GM21825 (cell line): ENCODE results near the gene DCDC1.

ENCODE experiments used
- ATAC-seq: cut with Tn5 transposase; IDR thresholded peaks from one replicate; pipeline ENCODE4 v1.9.1; 2021; ENCODE audit warnings: mild to moderate bottlenecking, moderate library complexity; ENCODE audit not compliant: unreplicated experiment

DCDC1 gene

DNA sequence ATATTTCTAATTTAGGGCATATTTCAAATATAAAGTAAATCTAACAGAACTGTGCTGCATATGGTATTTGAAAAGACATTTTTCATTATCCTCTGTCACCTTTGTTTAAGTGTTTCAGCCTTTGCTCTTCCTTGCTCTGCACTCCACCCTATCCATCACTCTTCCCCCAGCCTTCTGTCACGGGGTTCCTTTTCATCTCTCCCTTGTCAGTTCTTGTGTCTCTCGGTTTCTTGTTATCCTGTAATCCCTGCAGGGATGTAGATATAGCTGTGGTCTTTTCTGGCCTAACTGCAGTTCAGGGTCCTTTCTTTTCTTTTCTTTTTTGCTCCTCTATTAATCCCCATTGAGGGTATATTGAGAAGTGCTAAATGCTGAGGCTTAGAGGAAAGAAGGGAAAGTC is 261.9 kb downstream of the DCDC1 start:
- ATAC-seq = no peak

DNA sequence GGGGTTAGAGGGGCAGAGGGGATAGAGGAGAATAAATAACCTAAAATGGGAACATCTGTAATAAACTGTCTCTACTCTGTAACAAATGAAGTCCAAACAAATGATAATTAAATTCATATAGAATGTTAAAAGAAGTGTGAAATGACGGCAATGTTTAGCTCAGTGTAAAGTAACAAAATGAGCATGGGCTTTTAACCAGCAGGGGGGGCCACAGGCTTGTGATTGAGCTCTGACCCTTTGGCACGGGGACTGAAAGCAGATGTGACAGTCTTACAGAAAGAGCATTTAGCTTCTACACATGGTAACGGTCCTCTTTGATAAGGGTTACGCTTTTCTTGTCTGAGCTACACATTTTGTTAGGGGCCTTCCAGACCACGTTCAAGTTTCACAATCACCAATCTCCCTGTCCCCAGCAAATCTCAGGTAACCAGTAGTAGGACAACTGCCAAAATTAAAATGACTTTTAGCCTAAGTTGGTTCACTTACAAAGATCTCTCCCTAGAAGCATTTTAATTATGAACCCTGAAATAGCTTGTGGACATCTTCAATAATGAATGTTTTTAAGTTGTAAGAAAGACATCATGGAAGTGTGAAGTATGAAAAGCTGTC is 262.5 kb downstream of the DCDC1 start:
- peak; percentile 85 for ATAC-seq

DNA sequence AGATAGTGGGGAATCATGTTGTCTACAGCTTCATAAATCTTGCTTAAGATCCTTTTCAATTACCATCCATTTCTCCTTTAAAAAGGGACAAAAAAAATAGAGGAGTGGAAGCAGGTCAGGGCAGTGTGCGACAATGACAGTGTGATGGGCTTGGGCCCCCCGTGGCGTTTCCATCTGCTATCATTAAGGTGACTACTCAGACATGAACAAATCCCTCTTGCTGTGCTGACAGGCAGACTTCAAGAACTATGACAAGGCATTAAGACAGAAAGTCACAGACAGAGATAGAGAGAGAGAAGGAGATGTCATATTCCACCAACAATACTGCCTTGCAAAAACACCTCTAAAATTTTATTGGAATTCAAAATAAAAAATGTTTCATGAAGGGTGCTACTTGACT is 263.2 kb downstream of the DCDC1 start:
- no peak for ATAC-seq

DNA sequence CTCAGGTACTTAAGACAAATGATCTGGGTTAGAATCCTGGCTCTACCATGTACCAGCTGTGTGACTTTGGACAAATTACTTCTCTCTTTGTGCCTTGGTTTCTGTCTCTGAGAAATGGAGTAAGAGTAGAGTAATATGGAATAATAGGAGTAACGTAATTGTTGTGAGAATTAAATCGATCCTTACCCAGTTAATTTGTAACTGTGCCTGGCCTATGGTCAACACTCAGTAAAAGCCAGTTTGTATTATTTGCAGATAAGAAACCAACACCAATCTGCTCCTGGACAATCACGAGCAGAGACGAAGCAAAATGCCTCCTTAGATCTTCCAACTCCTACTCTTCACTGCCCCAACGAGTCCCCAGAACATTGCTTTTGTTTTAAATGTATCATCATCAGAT is 266.7 kb downstream of the DCDC1 start:
- ATAC-seq = no peak

DNA sequence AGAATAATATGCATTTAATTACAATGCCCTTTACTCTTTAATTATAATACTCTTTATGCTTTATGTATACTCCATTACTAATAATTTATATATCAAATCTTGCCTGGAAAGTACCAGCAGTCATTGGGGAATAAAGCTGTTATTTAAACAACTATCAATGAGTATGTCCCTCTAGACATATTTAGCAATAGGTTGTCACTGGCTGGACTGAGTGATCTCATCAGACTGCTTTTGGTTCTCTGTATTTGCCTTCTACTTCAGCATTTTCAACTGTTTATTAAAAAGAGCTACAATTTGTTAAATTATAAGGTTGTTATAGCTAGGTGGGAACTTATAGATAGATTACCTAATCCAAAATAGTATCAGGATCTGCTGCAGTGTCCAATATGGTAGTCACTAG is 267.2 kb downstream of the DCDC1 start:
- no peak for ATAC-seq

DNA sequence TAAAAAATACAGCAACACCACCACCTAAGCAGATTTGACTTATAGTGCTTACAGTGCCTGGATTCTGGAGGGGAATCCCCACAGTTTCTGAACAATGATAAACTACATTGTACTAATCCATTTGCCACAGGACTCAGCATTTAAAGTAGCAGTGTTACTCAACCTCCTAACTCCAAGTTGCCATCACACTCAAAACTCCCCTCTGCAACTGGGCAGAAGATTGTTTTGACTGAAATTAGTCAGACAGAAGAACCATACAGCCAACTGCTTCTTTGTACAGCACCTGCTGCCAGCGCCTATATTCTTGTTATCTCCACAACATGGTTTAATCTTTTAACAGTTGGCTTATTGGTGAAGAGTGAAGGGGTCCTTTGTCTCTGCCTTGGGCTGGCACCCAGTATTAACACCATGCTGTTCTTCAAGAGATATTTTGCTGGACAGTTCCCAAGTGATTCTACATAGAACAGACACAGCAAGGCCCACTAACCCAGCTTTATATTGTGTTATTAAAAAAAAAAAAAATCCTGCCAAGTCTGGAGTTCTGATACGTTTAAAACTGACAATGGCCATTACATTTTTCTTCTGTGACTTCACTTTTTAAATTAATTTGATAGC is 273.2 kb downstream of the DCDC1 start:
- ATAC-seq = no peak

DNA sequence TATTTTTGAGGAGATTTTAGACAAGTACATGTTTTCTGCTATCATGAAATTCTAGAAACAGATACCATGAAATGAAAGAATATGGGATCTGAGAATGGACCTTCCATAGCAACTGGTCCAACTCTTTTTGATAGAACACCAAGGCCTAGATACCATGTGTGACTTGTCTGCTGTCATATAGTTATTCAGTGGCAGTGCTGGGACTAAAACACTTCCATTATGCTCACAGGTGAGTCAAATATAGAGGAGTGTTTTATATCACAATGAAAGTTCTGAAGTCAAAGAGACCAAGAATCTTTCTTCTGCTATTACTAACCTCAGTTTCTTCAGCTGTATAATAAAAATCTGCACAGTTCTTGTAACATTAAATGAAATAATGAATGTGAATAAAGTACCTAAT is 276.9 kb downstream of the DCDC1 start:
- ATAC-seq = no peak

DNA sequence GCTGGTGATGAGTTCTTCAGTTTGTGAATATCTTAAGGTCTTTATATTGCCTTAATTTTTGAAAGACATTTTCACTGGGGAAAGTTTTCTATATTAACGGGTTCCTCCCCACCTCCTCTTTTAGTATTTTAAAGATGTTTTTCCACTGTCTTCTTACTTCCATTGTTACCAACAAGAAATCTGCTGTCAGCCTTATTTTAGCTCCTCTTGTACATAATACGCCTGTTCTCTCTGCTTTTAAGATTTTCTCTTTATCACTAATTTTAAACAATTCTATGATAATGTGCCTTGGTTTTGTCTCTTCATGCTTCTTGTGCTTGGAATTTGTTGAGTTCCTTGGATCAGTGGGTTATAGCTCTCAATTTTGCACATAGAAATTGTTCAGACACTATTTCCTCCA is 280.4 kb downstream of the DCDC1 start:
- ATAC-seq = no peak

DNA sequence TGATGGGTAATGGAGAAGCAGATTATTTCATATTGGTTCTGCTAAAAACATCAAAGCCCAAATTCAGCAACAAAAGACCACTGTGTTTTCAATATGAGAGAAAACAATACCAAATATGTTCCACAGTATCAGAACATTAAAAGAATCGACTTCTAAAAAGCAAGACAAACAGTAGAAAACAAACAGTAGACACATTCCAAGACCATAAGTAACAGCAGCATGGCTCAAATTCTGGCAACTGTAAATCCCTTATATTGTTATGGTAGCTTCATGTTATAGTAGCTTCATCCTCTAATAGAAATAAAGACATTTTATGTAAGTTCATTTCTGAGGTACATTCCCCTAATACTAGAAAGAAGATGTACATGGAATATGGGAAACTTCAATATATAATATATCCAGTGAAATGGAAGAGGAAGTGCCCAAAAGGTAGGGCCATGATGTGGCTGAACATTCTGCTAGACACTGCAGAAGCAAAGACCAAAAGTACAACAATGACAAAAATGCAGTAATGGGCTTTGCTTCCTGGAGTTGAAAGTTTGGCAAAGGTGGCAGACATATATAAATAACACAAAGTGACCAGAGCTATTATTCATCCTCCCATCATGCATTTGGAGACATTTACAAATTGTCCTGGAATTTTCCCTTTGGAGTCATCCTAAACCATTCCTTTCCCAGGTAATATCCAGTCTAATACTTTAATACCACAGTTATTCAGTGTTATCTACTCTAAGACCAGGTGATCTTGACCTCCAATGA is 299.9 kb downstream of the DCDC1 start:
- ATAC-seq = no peak

DNA sequence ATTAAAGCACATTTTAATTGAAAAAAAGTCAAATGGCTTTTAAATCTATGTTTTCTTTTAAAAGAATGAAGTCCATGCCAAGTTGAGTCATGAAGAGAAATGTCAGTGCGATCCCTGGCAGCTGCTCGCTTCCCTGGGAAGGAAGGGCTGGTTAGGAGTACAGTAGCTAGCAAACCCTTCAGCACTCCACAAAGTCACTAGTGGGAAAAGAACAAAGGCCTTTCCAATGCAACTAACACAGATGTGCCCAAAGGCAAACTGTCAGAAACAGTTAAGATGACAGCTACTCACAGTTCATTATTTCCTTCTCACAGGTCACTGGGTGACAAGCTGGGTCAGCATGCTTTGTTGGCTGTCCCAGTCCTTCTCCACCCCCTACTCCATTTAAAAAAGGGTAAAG is 308.7 kb downstream of the DCDC1 start:
- ATAC-seq = no peak

DNA sequence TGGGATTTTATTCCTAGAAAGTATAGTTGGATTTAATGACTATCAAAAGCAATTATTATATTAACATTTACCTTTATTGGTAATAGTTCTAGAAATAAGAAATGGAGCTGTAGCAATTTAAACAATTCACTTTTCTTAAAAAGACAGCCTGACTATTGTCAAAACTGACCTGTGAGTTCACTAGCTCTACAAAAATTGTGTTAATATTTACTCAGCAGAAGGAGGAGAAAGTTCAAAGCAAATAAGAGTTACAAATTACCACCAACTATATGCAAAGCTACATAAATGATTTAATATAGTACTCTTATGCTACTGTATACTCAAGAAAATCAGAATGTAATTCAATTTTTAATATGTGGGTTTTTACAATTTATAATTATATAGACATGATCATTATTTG is 310.0 kb downstream of the DCDC1 start:
- no peak for ATAC-seq

DNA sequence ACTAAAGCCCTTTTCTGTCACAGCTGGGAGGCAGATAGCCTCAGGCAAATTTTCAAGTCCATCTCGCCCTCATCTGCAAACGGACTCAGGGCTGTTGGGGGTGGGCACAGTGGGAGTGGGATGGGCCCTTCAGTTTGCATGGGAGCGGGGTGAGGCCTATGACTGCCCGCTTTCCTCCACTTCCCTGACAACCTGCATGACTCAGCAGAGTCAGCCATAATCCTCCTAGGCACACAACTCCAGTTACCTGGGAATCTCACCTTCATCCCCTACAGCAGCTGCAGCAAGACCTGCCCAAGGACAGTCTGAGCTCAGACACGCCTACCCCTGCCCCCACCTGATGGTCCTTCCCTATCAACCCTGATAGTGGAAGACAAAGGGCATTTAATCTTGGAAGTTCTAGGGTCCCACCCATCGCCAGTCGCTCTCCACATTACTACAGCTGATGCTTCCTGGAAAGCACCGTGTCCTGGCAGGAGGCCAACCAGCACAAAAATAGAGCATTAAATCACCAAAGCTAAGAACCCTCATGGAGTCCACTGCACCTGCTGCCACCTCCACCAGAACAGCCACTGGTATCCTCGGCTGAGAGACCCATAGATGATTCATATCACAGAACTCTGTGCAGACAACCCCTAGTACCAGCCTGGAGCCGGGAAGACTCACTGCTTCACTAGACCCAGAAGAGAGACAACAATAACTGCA is 319.3 kb downstream of the DCDC1 start:
- no peak for ATAC-seq

DNA sequence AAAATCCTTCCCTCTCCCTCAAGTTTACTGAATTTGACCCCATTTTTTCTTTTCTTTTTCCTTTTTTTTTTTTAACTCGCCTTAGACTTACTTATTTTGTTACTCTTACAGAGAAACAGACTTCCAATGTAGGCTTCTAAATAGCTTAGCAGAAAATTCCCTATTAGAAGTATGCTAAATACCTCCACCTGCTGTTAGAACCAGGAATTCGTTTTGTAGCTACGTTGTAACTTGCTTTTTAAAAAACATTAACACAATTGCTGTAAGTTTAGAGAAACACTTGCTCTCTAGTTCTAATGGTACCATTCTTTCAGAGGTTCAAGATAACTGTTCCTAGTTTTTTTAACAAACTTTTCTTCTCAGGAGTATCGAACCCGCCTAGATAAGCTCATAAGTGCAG is 324.2 kb downstream of the DCDC1 start:
- ATAC-seq = no peak

DNA sequence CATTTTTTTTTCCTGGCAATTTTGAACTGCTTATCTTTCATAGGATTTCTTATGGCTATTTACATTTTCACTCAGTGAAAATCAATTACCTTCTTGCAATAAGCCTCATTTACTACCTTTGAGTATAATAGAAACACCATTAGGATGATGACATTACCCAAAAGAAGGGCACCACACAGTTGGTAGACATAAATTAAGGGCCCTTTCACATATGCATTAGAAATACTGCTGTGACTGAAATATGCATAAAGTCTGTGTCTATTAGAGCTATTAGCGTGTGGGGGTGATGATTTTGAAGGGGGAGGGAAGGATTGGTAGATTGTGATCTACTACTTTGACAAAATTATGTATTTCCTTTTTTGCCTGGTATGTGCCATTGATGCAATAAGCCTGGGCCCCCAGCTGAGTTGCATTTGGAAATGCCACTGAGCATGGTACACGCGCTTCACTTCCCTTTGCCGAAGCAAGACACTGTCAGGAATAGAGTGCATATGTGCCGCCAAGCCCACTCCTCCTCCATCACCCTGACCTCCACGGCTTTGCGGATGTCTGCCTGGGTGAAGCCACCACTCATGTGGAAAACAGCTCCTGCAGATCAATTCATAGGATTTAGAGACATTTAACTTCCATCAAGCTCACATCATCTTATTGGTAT is 339.3 kb downstream of the DCDC1 start:
- no peak for ATAC-seq

DNA sequence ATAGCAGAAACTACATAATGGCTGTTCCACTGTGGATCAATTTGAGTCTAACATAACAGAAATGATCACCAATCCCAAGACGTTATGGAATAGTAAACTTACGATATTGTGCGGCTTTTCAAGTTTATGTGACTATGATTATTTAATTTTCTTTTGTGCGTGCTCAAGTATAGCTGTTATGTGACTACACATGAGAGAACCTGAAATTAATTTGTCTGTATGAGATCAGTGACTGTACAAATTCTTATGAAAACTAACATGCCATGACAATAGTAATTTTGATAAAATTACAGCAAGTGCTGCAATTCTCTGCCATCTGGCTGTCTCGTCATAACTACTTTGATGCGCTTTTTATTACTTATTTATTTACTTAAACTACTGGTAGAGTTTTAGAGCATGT is 343.2 kb downstream of the DCDC1 start:
- no peak for ATAC-seq

DNA sequence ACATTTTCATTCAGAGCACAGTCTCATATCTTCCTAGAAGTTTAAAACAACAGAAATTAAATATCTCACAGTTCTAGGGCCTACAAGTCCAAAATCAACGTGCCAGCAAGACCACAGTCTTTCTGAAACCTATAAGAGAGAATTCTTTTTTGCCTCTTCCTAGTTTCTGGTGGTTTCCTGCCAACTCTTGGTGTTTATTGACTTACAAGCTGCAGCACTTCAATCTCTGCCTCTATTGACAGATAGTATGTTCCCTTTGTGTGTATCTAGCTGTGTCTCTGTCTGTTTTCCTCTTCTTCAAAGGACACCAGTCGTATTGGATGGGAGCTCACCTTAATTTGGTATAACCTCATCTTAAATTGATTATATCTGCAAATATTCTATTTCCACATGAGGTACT is 347.5 kb downstream of the DCDC1 start:
- no peak for ATAC-seq

DNA sequence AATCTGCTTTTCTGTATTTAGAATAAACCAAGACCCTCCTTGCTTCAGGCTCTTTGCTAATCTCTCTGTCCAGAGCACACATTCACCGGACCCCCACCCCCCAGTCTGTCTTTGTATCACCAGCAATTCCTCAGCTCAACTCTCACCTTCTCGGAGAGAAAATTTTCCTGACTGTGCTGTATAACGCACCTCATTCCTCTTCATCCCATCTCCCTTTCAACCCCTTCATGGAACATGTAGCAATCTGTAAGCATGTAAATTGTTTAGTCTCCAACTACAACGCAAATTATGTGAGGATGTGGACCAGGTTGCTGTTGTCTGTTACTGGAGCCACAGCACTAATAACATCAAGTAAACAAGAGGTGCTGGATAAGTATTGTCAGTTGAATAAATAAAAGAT is 349.8 kb downstream of the DCDC1 start:
- no peak for ATAC-seq

DNA sequence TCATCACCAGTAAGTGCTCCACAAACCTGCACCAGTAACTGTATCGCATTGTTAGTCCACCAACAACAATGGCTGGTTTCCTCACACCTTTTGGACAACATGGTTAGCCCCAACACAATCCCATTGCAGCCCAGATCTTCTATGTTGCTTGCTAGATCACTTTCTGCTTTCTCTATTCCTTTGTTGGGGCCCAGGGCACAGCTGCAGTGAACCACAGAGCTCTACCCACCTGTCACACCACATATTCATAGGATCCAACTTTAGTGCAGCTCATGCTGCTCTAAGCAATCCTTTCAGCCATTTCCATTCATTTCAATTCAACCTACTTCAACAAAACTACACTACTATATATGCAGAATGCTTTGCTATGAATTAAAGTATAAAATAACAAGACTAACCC is 364.3 kb downstream of the DCDC1 start:
- no peak for ATAC-seq

DNA sequence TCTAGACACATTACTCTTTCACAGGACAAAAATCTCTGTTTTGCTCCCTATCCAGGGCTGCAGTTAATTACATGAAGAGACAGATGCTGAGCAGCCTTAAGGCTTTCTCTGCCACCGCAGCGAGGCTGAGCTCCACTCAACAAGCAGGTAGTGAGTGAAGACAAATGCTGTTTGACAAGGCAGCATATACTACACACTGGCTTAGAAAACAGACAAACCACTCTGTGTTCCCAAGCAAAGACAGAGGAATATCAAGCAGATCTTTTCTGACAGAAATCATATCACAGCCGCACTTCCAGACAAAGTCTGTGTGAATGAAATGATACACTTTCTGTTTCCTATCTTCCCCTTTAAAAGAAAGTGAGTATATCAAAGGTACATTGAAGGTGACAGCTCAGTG is 368.1 kb downstream of the DCDC1 start:
- no peak for ATAC-seq

DNA sequence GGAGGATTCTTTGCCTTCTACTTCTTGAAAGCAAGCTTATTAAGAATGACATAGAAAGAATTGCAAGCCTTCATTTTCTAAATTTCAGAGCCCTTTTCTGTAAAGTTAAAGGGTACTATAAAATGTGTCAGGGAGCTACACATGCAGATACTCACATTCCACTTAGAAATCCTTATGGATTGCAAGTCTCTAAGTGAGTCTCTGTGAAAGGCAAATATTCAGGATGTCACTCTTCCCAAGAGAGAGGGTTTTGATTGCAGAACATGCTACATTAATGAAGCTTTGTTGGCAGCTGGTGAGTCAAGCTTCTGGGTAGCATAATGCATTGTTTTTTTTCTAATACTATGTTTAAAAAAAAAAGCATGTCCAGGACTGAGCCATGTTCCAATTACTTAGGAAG is 369.2 kb downstream of the DCDC1 start:
- no peak for ATAC-seq

DNA sequence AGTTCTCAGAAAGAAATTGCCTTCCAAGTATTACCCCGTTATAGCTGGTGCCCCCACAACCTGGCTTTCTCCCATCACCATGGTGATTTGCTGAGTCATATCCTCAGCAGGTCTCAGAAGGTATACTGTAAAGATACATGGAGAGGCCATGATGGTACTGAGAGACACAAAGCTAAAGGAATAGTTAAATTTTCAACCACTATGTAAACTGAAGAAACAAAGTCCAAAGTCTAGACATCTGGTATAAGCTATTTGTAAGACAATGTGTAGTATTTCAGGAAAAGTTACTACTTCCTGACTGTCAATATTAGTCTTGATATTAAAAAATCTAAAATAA is 377.1 kb downstream of the DCDC1 start:
- no peak for ATAC-seq
